Omental fat pad (tissue), 4 donors: ENCODE measurements around the gene DCST1. TPM values are rescaled to one million over a fixed set of nuclear protein-coding genes. Genes with fewer than 3 reads are reported as not detected.

Experiments
- ATAC-seq: fragments of 150-250 bp; one replicate; pipeline ENCODE4 v1.9.1; 2016; ENCODE audit warnings: mild to moderate bottlenecking, moderate library complexity; ENCODE audit not compliant: low FRiP score
- DNase-seq: peaks from one replicate; pipeline ENCODE4 v3.0.0-alpha.2; 2019; ENCODE audit warnings: low spot score
- CTCF ChIP-seq, 3 donors: fragments of 450-650 bp; IDR thresholded peaks; one replicate each; pipeline ENCODE4 v1.5.1; 2016 to 2017; ENCODE audit warnings: antibody characterized with exemption in 3 of 3, mild to moderate bottlenecking in 3 of 3, moderate library complexity in 2 of 3
- total RNA-seq, 4 donors: library from RNA; depleted of rRNA; stranded (reverse); fragments of >200 nt; gene quantifications; one replicate each; pipeline ENCODE4 v1.1.0, GENCODE V29; 2016

DCST1 gene
- total RNA-seq, 4 donors from 2014 or later: not detected

GRCh38 chr1:154998818-154999570 is 34.6 kb upstream of the DCST1 start:
- TF ChIP-seq CTCF (IDR thresholded peaks at IDR 0.05): peak in 1 of 3 donors; percentile 47
- DNase-seq: no peak
- no peak for ATAC-seq

- DNase-seq: no peak
- ATAC-seq: no peak
- TF ChIP-seq CTCF (IDR thresholded peaks at IDR 0.05): no peak
Measured at GRCh38 chr1:154999571-155000410, 33.8 kb upstream of the DCST1 start.

DNA sequence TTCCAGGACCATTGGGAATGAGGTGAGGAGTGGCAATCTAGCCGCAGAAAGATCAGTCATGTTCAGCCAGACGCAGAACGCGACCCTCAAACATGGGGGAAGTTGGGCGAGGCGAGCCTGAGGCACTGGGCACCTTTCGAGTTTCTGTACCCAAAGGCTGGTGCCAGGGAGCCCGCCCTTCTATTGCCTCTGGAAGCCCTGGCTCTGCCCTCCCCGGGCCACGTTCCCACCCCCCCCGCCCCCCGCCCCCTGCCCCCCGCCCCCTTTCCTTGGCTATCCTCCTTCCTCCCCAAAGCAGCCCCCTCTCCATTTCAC is 33.3 kb upstream of the DCST1 start:
- ATAC-seq (no peak), DNase-seq (no peak)
- no peak for TF ChIP-seq CTCF (IDR thresholded peaks at IDR 0.05)

- ATAC-seq (peak; percentile 67), DNase-seq (peak; percentile 67)
- no peak for TF ChIP-seq CTCF (IDR thresholded peaks at IDR 0.05)
Measured at GRCh38 chr1:155000726-155001424, 32.7 kb upstream of the DCST1 start.

GRCh38 chr1:155001425-155001674 is 32.3 kb upstream of the DCST1 start:
- ATAC-seq (no peak), DNase-seq (no peak)

More at GRCh38 chr1:155001425-155001674, 32.3 kb upstream of the DCST1 start:
- TF ChIP-seq CTCF (IDR thresholded peaks at IDR 0.05): no peak
